GM12878 (cell line): ENCODE measurements around the gene HSPA12B. TPM values are rescaled to one million over a fixed set of nuclear protein-coding genes. Genes with fewer than 3 reads are reported as not detected.

Source experiments
- POLR2A ChIP-seq: IDR thresholded peaks from 2 replicates; pipeline ENCODE4 v1.6.1; 2011; ENCODE audit warnings: low read depth, mild to moderate bottlenecking, low read length
- SKIL ChIP-seq: fragments of 450-650 bp; IDR thresholded peaks from 2 replicates; pipeline ENCODE4 v1.6.1; 2017; ENCODE audit warnings: mild to moderate bottlenecking, low read depth, inconsistent platforms; ENCODE audit not compliant: poor library complexity, severe bottlenecking
- SP1 ChIP-seq: IDR thresholded peaks from one replicate; pipeline ENCODE4 v1.6.1; 2011; ENCODE audit warnings: low read depth, low read length
- ZBTB4 ChIP-seq: fragments of 450-650 bp; formaldehyde crosslinking; IDR thresholded peaks from 2 replicates; pipeline ENCODE4 v1.4.0; 2022; ENCODE audit warnings: mild to moderate bottlenecking, moderate library complexity
- ZNF207 ChIP-seq: fragments of 450-650 bp; IDR thresholded peaks from 2 replicates; pipeline ENCODE4 v1.6.1; 2014; ENCODE audit warnings: antibody characterized with exemption, mild to moderate bottlenecking, borderline replicate concordance
- ZNF384 ChIP-seq: IDR thresholded peaks from 2 replicates; pipeline ENCODE4 v1.6.1; 2012; ENCODE audit warnings: low read depth, mild to moderate bottlenecking, low read length, improper control_type of control experiment, borderline replicate concordance
- polyA plus RNA-seq, 11 experiments: library from polyadenylated mRNA; depleted of rRNA in 4 of 11; unstranded in 6 of 11; stranded (reverse) in 5 of 11; fragments of >200 nt; fragmentation: Nextera tagmentation in 4 of 11; fragmentation: Illumina TruSeq in 1 of 11; extraction: Ambion mirVana in 4 of 11; extraction: Trizol in 1 of 11; gene quantifications; 1 replicate in 1 of 11; 2 replicates in 10 of 11; pipeline versions ENCODE4 v1.2.1 to v1.2.3, GENCODE V29; 2011 to 2016; ENCODE audit warnings: inconsistent platforms in 2 of 11, missing spikeins in 2 of 11, low read depth in 1 of 11
- total RNA-seq, 4 experiments: library from RNA; depleted of rRNA in 3 of 4; stranded (reverse); fragments of >200 nt in 3 of 4; fragmentation: Illumina TruSeq in 1 of 4; extraction: Trizol in 1 of 4; gene quantifications; 2 replicates each; pipeline versions ENCODE4 v1.2.1 to v1.2.3, GENCODE V29; 2013 to 2021

The HSPA12B gene
- total and polyA plus RNA-seq, 10 of the 15 experiments (the other 5 are each of a cell fraction or from before 2014, with no cell fraction given), result 0.08 TPM; not detected in 9

- no peak for TF ChIP-seq ZBTB4 (CRISPR knock-in tag)
- no peak for TF ChIP-seq SKIL
- TF ChIP-seq POLR2A, result no peak
- TF ChIP-seq ZNF384, result no peak
- TF ChIP-seq ZNF207, result no peak
- TF ChIP-seq SP1, result no peak
- TF ChIP-seq, all 136 proteins: peak for 0
Measured at GRCh38 chr20:3801846-3802245, 69.4 kb downstream of the HSPA12B start (continued).

Other genes with a start within 250 kb of the HSPA12B start
Only the 7 nearest of the 10 such genes appear.
- not detected in 2 replicates for gene GFRA4, start 69.3 kb upstream of the HSPA12B start, total RNA-seq (2014; rRNA removed)
- not detected in 2 replicates for gene GFRA4, start 69.3 kb upstream of the HSPA12B start, total RNA-seq (2014; rRNA removed; fragmentation: Illumina TruSeq; extraction: Trizol)
- not detected in 2 replicates for gene GFRA4, start 69.3 kb upstream of the HSPA12B start, total RNA-seq (2021)
- not detected in 2 replicates for gene GFRA4, start 69.3 kb upstream of the HSPA12B start, polyA plus RNA-seq (2011; rRNA removed)
- 0.04 TPM in 1 of 2 replicates, not detected in the other for gene GFRA4, start 69.3 kb upstream of the HSPA12B start, polyA plus RNA-seq (2014; fragmentation: Illumina TruSeq; extraction: Trizol)
- gene GFRA4, start 69.3 kb upstream of the HSPA12B start, polyA plus RNA-seq (2014; fragmentation: Nextera tagmentation; extraction: Ambion mirVana), result not detected
- gene GFRA4, start 69.3 kb upstream of the HSPA12B start, polyA plus RNA-seq (2014; rRNA removed), result not detected in 2 replicates
- gene GFRA4, start 69.3 kb upstream of the HSPA12B start, polyA plus RNA-seq (2016; fragmentation: Nextera tagmentation; extraction: Ambion mirVana), result not detected
- gene ADAM33, start 50.7 kb upstream of the HSPA12B start, total RNA-seq (2014; rRNA removed), result not detected in 2 replicates
- gene ADAM33, start 50.7 kb upstream of the HSPA12B start, total RNA-seq (2014; rRNA removed; fragmentation: Illumina TruSeq; extraction: Trizol), result not detected in 2 replicates
- gene ADAM33, start 50.7 kb upstream of the HSPA12B start, total RNA-seq (2021), result not detected in 2 replicates
- gene ADAM33, start 50.7 kb upstream of the HSPA12B start, polyA plus RNA-seq (2011; rRNA removed), result not detected in 2 replicates
- gene ADAM33, start 50.7 kb upstream of the HSPA12B start, polyA plus RNA-seq (2014; fragmentation: Illumina TruSeq; extraction: Trizol), result not detected in 2 replicates
- not detected for gene ADAM33, start 50.7 kb upstream of the HSPA12B start, polyA plus RNA-seq (2014; fragmentation: Nextera tagmentation; extraction: Ambion mirVana)
- not detected in 2 replicates for gene ADAM33, start 50.7 kb upstream of the HSPA12B start, polyA plus RNA-seq (2014; rRNA removed)
- not detected for gene ADAM33, start 50.7 kb upstream of the HSPA12B start, polyA plus RNA-seq (2016; fragmentation: Nextera tagmentation; extraction: Ambion mirVana)
- not detected in 2 replicates for gene SIGLEC1, start 20.1 kb upstream of the HSPA12B start, total RNA-seq (2014; rRNA removed)
- gene SIGLEC1, start 20.1 kb upstream of the HSPA12B start, total RNA-seq (2014; rRNA removed; fragmentation: Illumina TruSeq; extraction: Trizol), result not detected in 2 replicates
- 0.05 TPM in 1 of 2 replicates, not detected in the other for gene SIGLEC1, start 20.1 kb upstream of the HSPA12B start, total RNA-seq (2021)
- gene SIGLEC1, start 20.1 kb upstream of the HSPA12B start, polyA plus RNA-seq (2011; rRNA removed), result not detected in 2 replicates
- gene SIGLEC1, start 20.1 kb upstream of the HSPA12B start, polyA plus RNA-seq (2014; fragmentation: Illumina TruSeq; extraction: Trizol), result not detected in 2 replicates
- gene SIGLEC1, start 20.1 kb upstream of the HSPA12B start, polyA plus RNA-seq (2014; fragmentation: Nextera tagmentation; extraction: Ambion mirVana), result not detected
- not detected in 2 replicates for gene SIGLEC1, start 20.1 kb upstream of the HSPA12B start, polyA plus RNA-seq (2014; rRNA removed)
- gene SIGLEC1, start 20.1 kb upstream of the HSPA12B start, polyA plus RNA-seq (2016; fragmentation: Nextera tagmentation; extraction: Ambion mirVana), result not detected
- gene ADISSP, start 35.1 kb downstream of the HSPA12B start, total RNA-seq (2014; rRNA removed), result 59.2 and 64.5 TPM in 2 replicates
- gene ADISSP, start 35.1 kb downstream of the HSPA12B start, total RNA-seq (2014; rRNA removed; fragmentation: Illumina TruSeq; extraction: Trizol), result 25.2 and 27.1 TPM in 2 replicates
- gene ADISSP, start 35.1 kb downstream of the HSPA12B start, total RNA-seq (2021), result 65.9 and 67.5 TPM in 2 replicates
- 6.9 and 22.6 TPM in 2 replicates for gene ADISSP, start 35.1 kb downstream of the HSPA12B start, polyA plus RNA-seq (2011; rRNA removed)
- gene ADISSP, start 35.1 kb downstream of the HSPA12B start, polyA plus RNA-seq (2014; fragmentation: Illumina TruSeq; extraction: Trizol), result 2.3 and 17.5 TPM in 2 replicates
- 1 to 10 TPM in 1 of 2 experiments, under 1 TPM in 1; 0.80 to 7.6 TPM for gene ADISSP, start 35.1 kb downstream of the HSPA12B start, polyA plus RNA-seq (2014; fragmentation: Nextera tagmentation; extraction: Ambion mirVana)
- 50.2 and 62.0 TPM in 2 replicates for gene ADISSP, start 35.1 kb downstream of the HSPA12B start, polyA plus RNA-seq (2014; rRNA removed)
- gene ADISSP, start 35.1 kb downstream of the HSPA12B start, polyA plus RNA-seq (2016; fragmentation: Nextera tagmentation; extraction: Ambion mirVana), result 10 to 100 TPM; 90.8 to 96.3 TPM
- not detected in 2 replicates for gene SPEF1, start 48.8 kb downstream of the HSPA12B start, total RNA-seq (2014; rRNA removed)
- gene SPEF1, start 48.8 kb downstream of the HSPA12B start, total RNA-seq (2014; rRNA removed; fragmentation: Illumina TruSeq; extraction: Trizol), result not detected in 2 replicates
- not detected in 2 replicates for gene SPEF1, start 48.8 kb downstream of the HSPA12B start, total RNA-seq (2021)
- gene SPEF1, start 48.8 kb downstream of the HSPA12B start, polyA plus RNA-seq (2011; rRNA removed), result not detected in 2 replicates
- gene SPEF1, start 48.8 kb downstream of the HSPA12B start, polyA plus RNA-seq (2014; fragmentation: Illumina TruSeq; extraction: Trizol), result not detected in 2 replicates
- not detected for gene SPEF1, start 48.8 kb downstream of the HSPA12B start, polyA plus RNA-seq (2014; fragmentation: Nextera tagmentation; extraction: Ambion mirVana)
- 0.06 and 0.12 TPM in 2 replicates for gene SPEF1, start 48.8 kb downstream of the HSPA12B start, polyA plus RNA-seq (2014; rRNA removed)
- not detected for gene SPEF1, start 48.8 kb downstream of the HSPA12B start, polyA plus RNA-seq (2016; fragmentation: Nextera tagmentation; extraction: Ambion mirVana)
- gene CENPB, start 54.1 kb downstream of the HSPA12B start, total RNA-seq (2014; rRNA removed), result 56.6 and 68.6 TPM in 2 replicates
- 24.4 and 27.6 TPM in 2 replicates for gene CENPB, start 54.1 kb downstream of the HSPA12B start, total RNA-seq (2014; rRNA removed; fragmentation: Illumina TruSeq; extraction: Trizol)
- gene CENPB, start 54.1 kb downstream of the HSPA12B start, total RNA-seq (2021), result 68.3 and 71.2 TPM in 2 replicates
- 4.3 and 7.1 TPM in 2 replicates for gene CENPB, start 54.1 kb downstream of the HSPA12B start, polyA plus RNA-seq (2011; rRNA removed)
- gene CENPB, start 54.1 kb downstream of the HSPA12B start, polyA plus RNA-seq (2014; fragmentation: Illumina TruSeq; extraction: Trizol), result 10.9 and 20.9 TPM in 2 replicates
- under 1 TPM; 0.16 to 0.29 TPM for gene CENPB, start 54.1 kb downstream of the HSPA12B start, polyA plus RNA-seq (2014; fragmentation: Nextera tagmentation; extraction: Ambion mirVana)
- 35.5 and 44.8 TPM in 2 replicates for gene CENPB, start 54.1 kb downstream of the HSPA12B start, polyA plus RNA-seq (2014; rRNA removed)
- 1 to 10 TPM; 1.6 to 2.4 TPM for gene CENPB, start 54.1 kb downstream of the HSPA12B start, polyA plus RNA-seq (2016; fragmentation: Nextera tagmentation; extraction: Ambion mirVana)
- 18.5 and 20.7 TPM in 2 replicates for gene CDC25B, start 63.6 kb downstream of the HSPA12B start, total RNA-seq (2014; rRNA removed)
- 11.2 and 13.0 TPM in 2 replicates for gene CDC25B, start 63.6 kb downstream of the HSPA12B start, total RNA-seq (2014; rRNA removed; fragmentation: Illumina TruSeq; extraction: Trizol)
- 58.8 and 58.9 TPM in 2 replicates for gene CDC25B, start 63.6 kb downstream of the HSPA12B start, total RNA-seq (2021)
- gene CDC25B, start 63.6 kb downstream of the HSPA12B start, polyA plus RNA-seq (2011; rRNA removed), result 11.2 and 20.2 TPM in 2 replicates
- 25.1 and 36.9 TPM in 2 replicates for gene CDC25B, start 63.6 kb downstream of the HSPA12B start, polyA plus RNA-seq (2014; fragmentation: Illumina TruSeq; extraction: Trizol)
- 1 to 10 TPM; 4.6 to 8.6 TPM for gene CDC25B, start 63.6 kb downstream of the HSPA12B start, polyA plus RNA-seq (2014; fragmentation: Nextera tagmentation; extraction: Ambion mirVana)
- 37.0 and 44.2 TPM in 2 replicates for gene CDC25B, start 63.6 kb downstream of the HSPA12B start, polyA plus RNA-seq (2014; rRNA removed)
- 10 to 100 TPM; 28.4 to 28.7 TPM for gene CDC25B, start 63.6 kb downstream of the HSPA12B start, polyA plus RNA-seq (2016; fragmentation: Nextera tagmentation; extraction: Ambion mirVana)